ENCODE results near the gene ATAD1. TPM values are rescaled to one million over a fixed set of nuclear protein-coding genes. Genes with fewer than 3 reads are reported as not detected.
A peak's percentile ranks its signal among the peaks of the same experiment; 100 is the strongest.
"Not testable (repeated sequence)": the region's sequence is repeated elsewhere in the genome, so short reads cannot be mapped to it uniquely, and the experiment has no call there.

The ATAD1 gene
- total RNA-seq, 1 donor, result 11.6 TPM

DNA sequence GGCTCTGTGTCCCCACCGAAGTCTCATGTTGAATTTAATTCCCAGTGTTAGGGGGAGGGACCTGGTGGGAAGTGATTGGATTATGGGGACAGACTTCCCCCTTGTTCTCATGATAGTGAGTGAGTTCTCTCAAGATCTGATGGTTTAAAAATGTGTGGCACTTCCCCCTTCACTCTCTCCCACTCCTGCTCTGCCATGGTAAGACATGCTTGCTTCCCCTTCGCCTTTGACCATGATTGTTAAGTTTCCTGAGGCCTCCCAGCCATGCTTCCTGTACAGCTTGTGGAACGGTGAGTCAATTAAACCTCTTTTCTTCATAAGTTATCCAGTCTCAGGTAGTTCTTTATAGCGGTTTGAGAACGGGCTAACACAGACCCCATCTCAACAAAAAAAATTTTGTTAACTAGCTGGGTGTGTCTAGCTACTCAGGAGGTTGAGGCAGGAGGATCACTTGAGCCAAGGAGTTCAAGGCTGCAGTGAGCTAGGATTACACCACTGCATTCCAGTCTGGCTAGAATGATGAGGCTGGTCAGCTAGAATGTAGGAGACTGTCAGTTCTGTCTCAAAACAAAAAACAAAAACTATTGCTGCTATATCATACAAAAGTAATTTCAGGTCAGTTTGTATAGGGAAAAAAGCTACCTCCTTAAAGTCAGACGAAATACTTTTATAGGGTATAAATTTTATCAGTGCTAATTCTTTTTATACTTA lies 57.7 kb downstream of the ATAD1 start:
- peak in 2 of 3 donors; percentile 35 to 63 for DNase-seq (ENCODE audit: low read depth in 2 of 3, low spot score in 2 of 3)

DNA sequence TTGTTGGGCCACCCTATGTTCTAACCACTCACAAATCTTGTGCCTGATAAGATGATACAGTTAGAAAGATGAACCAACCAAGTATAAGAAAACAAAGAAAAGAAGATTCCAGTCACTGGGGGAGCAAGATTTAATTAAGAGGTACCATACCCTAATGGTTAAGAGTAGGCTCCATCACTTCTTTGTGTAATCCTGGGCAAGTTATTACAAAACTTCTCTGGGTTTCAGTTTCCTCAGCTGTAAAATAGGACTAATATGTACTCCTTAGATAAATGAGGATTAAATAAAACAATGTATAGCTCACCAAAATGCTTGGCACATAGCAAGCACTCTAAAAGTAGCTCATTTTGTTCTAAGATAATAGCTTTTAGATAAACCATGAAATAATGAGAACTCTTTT lies 58.5 kb downstream of the ATAD1 start:
- no peak for DNase-seq (ENCODE audit: low read depth in 2 of 3, low spot score in 2 of 3)

DNA sequence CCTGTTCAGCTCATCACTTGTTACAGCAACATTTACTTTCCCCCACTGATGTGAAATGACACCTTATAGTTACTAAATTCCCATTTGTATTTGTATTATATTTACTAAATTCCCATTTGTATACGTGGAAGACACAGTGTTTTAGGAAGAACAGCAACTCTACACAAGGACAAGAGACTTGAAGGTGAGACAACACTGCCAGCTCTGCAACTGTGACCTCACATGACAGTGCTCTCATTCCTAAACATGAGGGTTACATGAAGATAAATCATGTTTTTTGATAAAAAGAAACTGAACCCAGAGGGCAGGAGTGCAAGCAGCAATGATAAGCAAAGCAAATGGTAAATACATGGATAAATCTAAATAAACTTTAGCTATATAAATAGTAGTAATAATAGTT lies 60.3 kb downstream of the ATAD1 start:
- no peak for DNase-seq (ENCODE audit: low read depth in 2 of 3, low spot score in 2 of 3)

DNA sequence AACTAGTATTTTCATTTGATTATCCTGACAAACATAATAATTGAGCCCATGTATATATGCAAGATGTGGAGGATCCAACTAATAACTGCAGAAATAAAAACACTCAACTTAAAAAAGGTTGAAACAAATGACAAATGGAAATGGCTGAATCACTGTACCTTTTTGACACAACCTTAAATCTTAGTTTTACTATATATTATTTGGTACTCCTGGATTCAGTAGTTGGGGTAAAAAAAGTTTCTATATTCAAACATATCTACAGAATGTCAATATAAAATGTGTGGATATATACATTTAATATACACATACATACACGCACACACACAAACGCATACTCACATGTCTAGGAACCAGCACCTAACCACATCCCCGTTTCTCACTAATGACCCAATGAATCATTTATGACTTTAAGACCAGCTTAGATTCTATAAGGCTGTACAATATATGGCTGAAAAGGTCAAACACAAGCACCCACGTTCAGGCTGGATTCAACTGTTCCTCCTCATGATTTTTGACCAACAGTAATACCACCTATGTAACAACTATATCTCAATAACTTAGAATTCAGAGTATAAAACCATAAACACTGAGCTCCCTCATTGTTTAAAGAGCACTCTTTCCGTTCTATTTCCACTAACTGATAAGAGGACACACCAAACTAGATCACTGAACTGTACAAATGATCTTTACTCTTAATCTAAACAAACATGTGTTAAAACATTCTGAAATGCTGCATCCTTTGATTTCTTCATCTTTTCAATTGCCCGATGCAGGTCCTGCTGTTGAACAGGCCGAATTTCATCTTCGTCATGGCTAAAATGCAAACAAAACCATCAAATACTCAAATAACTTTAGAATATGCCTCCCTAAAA lies 63.8 kb downstream of the ATAD1 start:
- no peak for DNase-seq (ENCODE audit: low read depth in 2 of 3, low spot score in 2 of 3)

DNA sequence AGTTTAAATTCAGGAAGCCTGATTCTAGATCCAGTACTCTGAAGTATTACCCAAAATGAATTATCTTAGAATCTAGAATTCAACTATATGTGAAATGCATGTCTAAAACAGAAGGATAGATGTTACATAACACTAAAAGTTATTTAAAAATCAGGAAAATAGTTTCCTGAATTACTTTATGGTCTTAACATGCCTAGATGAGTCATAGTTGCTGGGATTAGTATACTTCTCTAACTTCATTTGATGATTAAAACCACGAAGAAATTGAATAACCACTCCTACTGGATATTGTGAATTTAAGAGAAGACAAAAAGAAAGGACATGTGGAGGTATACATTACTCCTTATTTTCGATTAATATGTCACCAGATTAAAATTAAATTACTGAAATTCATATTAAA lies 65.5 kb downstream of the ATAD1 start:
- DNase-seq (ENCODE audit: low read depth in 2 of 3, low spot score in 2 of 3), result no peak

DNA sequence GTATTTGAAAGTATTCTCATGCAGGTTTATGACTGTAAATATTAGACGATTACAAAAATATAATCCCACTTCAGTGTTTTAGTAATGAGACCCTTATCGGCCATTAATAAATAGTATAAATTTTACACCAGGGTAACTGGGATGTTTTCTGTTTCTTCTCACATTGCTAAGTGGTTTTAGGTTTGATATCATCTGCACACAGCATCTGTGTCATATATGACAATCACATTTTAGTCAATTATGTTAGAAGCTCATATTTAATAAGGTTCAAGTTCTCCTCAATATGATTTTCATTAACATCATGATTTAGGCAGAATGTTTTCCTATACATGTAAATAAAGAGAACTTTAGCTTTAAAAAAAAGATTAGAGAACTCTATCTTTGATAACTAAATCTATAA lies 66.8 kb downstream of the ATAD1 start:
- DNase-seq (ENCODE audit: low read depth in 2 of 3, low spot score in 2 of 3), result no peak

DNA sequence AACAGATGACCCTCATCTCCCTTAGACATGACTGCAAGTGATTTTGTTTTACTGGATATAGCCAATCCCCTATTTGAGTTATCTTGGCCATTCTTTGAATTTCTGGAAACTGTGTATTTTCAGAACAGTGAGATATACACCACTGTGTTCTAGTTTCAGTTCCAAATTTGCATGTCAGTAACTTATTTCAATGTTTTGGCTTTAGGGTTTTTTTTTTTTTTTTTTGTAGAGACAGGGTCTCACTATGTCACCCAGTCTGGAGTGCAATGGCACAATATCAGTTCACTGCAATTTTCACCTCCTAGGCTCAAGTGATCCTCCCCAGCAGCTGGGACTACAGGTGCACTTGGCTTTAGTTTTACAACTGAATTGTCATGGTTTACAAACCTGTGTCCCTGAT lies 67.2 kb downstream of the ATAD1 start:
- DNase-seq (ENCODE audit: low read depth in 2 of 3, low spot score in 2 of 3), result no peak

DNA sequence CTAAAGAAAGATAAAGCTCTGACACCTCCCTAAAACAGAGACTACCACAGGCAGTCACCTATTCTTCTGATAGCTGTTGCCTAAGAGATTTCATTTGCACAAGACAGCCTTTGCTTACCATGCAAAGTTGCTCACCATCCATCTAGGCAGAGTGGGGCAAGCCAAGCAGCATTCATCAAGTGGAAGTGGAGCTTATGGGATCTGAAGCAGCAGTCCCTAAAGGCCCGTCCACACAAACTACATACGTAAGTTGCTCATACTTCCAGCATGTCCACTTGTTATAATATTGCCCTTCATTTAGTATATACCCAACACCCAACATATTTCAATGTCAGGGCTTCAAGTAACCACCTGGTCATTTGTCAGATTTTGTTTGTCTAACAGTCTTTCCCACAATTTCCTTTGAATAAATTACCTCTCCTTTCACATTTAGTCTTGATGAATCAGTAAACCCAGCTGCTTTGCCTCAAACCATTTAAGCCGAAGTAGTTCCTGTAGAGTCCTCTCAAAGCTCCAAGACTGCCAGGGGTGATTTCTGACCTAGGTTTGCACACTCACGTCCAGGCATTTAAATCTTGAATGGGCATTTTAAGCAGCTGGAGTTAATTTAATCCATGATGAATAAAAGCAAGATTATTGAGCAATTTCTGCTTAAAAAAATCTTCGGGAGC lies 67.9 kb downstream of the ATAD1 start:
- DNase-seq (ENCODE audit: low read depth in 2 of 3, low spot score in 2 of 3), result peak in 1 of 3 donors; percentile 43

DNA sequence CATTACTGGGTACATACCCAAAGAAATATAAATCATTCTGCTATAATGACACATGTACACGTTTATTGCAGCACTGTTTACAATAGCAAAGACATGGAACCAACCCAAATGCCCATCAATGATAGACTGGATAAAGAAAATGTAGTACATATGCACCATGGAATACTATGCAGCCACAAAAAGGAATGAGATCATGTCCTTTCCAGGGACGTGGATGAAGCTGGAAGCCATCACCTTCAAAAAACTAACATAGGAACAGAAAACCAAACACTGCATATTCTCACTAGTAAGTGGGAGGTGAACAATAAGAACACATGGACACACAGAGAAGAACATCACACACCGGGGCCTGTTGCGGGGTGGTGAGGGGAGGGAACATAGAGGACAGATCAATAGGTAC lies 69.8 kb downstream of the ATAD1 start:
- not testable (repeated sequence) for DNase-seq (ENCODE audit: low read depth in 2 of 3, low spot score in 2 of 3)

DNA sequence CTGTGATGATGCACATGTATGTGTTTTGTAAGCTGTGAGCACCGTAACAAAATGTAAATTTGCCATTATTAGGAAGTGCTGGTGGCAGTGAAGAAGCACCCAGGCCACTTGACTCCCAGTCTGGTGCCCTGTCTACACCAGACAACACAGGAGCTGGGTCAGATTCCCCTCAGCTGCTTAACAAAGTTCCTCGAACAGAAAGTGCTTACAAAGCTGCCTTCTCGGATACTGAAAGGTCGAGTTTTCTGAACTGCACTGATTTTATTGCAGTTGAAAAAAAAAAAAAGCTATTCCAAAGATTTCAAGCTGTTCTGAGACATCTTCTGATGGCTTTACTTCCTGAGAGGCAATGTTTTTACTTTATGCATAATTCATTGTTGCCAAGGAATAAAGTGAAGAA lies 71.1 kb downstream of the ATAD1 start:
- DNase-seq (ENCODE audit: low read depth in 2 of 3, low spot score in 2 of 3), result no peak

DNA sequence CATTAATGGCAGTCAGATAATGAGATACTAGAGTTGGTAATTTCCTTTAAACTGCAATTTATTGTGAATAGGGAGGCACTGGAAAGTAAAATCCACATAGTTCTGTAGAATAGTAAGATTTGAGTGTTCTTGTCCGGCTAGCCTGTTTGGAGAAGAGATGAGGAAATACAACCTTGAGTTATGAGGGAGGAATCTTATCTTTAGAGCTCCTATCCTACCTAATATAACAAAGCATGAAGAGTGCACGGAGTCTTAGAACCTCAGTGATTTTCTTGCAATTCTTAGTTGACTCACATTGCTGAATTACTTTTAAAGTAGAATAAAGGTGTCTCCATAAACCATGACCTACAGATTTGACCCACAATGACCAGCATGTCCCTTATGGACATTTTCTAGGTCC lies 73.4 kb downstream of the ATAD1 start:
- DNase-seq (ENCODE audit: low read depth in 2 of 3, low spot score in 2 of 3), result no peak

DNA sequence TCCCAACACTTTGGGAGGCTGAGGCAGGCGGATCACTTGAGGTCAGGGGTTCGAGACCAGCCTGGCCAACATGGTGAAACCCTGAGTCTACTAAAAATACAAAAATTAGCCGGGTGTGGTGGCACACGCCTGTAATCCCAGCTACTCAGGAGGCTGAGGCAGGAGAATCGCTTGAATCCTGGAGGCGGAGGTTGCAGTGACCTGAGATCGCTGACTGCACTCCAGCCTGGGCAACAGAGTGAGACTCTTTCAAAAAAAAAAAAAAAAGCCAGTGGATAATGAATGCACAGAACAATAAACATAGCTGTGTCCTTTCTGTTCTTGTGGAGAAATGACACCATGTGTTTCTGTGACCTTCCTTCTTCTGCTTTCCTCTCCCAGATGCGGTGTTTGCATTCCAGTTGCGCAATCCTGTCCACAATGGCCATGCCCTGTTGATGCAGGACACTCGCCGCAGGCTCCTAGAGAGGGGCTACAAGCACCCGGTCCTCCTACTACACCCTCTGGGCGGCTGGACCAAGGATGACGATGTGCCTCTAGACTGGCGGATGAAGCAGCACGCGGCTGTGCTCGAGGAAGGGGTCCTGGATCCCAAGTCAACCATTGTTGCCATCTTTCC lies 74.9 kb downstream of the ATAD1 start:
- DNase-seq (ENCODE audit: low read depth in 2 of 3, low spot score in 2 of 3), result not testable (repeated sequence)

DNA sequence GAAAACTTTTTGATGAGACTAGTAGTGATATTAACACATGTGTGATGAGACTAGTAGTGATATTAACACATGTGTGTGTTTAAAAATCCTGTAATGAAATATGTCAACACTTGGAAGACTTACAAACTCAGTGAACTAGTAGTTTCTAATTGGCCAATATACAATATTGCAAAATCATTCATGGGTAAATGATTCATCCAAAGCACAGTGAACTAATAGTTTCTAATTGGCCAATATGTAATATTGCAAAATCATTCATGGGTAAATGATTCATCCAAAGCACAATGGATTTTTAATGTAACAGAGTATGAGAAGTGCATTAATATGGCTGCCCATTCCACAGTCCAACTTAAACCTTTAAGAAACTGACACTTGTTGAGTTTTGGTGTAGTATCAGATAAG lies 77.8 kb downstream of the ATAD1 start:
- no peak for DNase-seq (ENCODE audit: low read depth in 2 of 3, low spot score in 2 of 3)

DNA sequence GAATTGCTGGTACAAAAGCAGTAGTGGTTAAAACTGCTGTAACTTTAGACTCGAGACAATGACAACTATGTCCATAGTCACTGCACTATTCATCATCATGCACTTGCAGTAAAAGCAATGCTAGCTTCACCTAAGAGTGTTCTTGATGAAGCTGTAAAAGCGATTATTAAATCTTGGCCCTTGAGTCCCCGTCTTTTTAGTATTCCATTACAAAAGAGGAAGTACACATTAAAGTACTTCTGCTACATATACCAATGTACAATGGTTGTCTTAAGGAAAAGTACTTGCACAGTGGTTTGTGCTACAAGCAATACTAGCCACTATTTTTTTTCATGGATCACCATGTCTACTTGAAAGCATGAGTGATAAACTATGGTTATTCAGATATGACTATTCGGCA lies 78.3 kb downstream of the ATAD1 start:
- DNase-seq (ENCODE audit: low read depth in 2 of 3, low spot score in 2 of 3), result no peak

DNA sequence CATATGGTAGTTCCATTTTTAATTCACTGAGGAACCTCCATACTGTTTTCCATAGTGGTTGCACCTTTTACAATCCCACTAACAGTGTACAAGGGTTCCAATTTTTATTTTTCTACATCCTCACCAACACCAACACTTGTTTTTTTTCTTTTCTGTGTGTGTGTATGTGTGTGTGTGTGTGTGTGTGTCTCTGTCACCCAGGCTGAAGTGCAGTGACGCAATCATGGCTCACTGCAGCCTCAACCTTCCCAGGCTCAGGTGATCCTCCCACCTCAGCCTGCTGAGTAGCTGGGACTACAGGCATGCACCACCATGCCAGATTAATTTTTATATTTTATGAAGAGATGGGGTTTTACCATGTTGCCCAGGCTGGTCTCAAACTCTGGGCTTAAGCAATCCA lies 79.8 kb downstream of the ATAD1 start:
- DNase-seq (ENCODE audit: low read depth in 2 of 3, low spot score in 2 of 3), result not testable (repeated sequence)

DNA sequence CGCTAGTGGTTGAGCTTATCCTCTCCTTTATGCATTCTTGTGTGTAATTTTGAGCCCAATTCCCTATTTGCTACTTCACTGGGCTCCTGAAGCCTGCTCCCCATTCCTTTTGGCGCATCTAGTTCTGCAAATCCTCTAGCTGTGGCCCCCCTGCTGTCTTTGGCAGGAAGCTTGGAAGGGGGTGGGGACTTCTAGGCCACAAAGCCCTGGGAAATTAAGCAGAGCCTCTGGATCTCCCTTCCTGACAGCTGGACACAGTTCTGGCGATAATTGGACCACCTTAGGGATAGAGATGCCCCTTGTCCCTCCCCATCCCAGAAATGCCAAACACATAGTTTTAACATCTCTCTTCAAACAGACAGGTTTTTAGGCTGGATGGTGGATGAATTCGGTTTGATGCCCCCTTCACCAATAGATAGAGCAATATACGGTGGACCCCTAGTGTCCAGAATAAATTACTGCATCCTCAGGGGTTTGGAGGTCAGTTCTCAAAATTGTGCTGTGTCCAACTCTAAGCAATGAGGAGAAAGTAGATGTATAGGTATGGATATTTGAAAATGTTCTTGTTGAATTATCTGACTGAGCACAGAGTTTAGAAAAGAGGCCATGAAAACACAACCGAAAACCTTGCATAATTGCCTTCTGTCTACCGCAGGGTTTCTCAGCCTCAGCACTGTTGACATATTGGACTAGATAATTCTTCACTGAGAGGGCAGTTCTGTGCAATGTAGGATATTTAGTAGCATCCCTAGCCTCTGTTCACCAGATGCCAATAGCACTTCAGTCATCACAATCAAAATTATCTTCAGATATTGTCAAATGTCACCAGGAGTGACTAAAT lies 82.8 kb downstream of the ATAD1 start:
- peak in 2 of 3 donors; percentile 39 to 54 for DNase-seq (ENCODE audit: low read depth in 2 of 3, low spot score in 2 of 3)

DNA sequence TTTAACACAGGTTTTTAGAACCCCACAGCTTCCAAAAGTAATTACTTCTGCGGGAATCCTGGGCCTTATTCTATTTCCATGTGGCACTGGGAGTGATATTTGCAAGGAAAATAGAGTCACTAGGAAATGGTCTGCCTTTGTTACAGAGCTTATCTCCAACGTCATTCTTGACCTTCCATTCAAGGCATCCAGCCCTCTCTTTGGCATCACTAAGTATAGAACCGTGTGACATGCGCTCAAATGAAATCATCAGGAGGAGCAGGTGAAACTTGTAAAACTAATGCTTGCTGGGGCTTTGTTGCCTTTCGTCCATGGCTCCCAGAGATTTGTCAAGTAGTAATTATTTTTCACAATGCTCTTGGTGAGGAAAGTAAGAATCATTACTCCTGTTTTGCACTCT lies 84.9 kb downstream of the ATAD1 start:
- DNase-seq (ENCODE audit: low read depth in 2 of 3, low spot score in 2 of 3), result no peak

DNA sequence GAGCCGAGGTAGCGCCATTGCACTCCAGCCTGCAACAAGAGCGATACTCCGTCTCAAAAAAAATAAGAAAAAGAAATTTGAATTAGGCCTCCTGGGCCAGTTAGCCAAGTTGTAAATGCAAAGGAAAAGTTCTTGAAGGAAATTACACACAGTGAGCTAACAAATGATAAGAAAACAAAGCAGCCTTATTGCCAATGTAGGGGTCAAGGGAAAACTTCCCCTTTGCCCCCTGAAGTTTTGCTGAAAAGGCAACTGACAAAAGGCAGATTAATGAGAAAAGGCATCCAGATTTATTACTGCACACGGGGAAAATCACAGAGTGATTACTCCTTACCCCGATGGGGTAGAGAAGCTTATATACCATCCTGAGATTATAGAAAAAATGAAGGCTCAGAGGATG lies 88.1 kb downstream of the ATAD1 start:
- DNase-seq (ENCODE audit: low read depth in 2 of 3, low spot score in 2 of 3), result no peak

DNA sequence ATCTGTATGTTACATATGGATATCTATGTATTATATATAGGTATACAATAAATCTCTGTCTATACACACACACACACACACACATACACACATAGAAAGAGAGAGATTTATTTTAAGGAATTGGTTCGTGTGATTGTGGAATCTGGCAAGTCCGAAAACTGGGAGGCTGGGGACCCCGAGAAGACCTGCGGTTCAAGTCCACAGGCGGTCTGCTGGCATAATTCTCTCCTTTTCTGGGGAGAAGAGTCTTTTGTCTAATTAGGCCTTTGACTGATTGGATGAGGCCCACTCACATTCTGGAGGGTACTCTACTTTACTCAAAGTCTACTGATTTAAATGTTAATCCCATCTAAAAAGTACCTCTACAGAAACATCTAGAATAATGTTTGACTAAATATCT lies 93.2 kb downstream of the ATAD1 start:
- no peak for DNase-seq (ENCODE audit: low read depth in 2 of 3, low spot score in 2 of 3)

DNA sequence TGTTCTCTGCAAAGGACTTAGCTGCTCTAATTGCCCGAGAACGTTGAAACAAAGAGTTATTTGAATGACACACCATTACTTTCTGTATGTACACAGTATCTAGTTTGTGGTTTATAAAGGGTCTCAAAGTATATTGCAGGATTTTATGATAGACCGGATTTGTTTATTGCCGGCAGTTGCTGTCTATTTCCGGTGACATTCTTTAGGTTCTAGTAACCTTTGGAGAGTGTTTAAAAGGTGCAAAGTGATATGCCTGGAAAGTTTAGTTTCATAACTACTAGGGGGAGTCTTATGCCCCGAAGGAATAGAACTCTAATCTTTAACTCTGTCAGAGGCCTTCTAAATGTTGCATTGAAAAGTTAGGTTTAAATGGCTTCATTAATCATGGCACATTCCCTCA lies 94.5 kb downstream of the ATAD1 start:
- DNase-seq (ENCODE audit: low read depth in 2 of 3, low spot score in 2 of 3), result no peak
